DMS79 treated with DMSO at 0.1 percent for 48 hours (cell line): ENCODE results near the gene TRAIP.
"Not testable (repeated sequence)": the region's sequence is repeated elsewhere in the genome, so short reads cannot be mapped to it uniquely, and the experiment has no call there.

Source experiments
- DNase-seq: peaks from one replicate; lab custom pipeline; 2025; lab: John Stamatoyannopoulos, UW

The TRAIP gene

GRCh38 chr3:49791571-49791970 is 64.8 kb downstream of the TRAIP start:
- DNase-seq: no peak

GRCh38 chr3:49790626-49791411 is 65.5 kb downstream of the TRAIP start:
- DNase-seq: no peak

GRCh38 chr3:49788056-49788455 is 68.3 kb downstream of the TRAIP start:
- no peak for DNase-seq

- DNase-seq: no peak
Measured at GRCh38 chr3:49787536-49787935, 68.8 kb downstream of the TRAIP start.

- no peak for DNase-seq
Measured at GRCh38 chr3:49787182-49787464, 69.2 kb downstream of the TRAIP start.

GRCh38 chr3:49786357-49787181 is 69.8 kb downstream of the TRAIP start, which contains the start of gene IP6K1:
Gene IP6K1 (minus strand): TSS chr3:49786542. CDS start chr3:49748040, 38,502 bp downstream.
- peak; percentile 90 for DNase-seq

GRCh38 chr3:49785565-49786356 is 70.6 kb downstream of the TRAIP start:
- no peak for DNase-seq

GRCh38 chr3:49782277-49782676 is 74.1 kb downstream of the TRAIP start:
- not testable (repeated sequence) for DNase-seq

GRCh38 chr3:49781415-49782199 is 74.8 kb downstream of the TRAIP start:
- DNase-seq: no peak

- not testable (repeated sequence) for DNase-seq
Measured at GRCh38 chr3:49780975-49781365, 75.4 kb downstream of the TRAIP start.

GRCh38 chr3:49780080-49780974 is 76.0 kb downstream of the TRAIP start:
- no peak for DNase-seq

GRCh38 chr3:49779358-49780079 is 76.8 kb downstream of the TRAIP start:
- no peak for DNase-seq
